Measurements from ENCODE around the gene CCL2.

CCL2 gene

GRCh38 chr17:34300652-34301370, 45.7 kb downstream of the CCL2 start:
- Histone ChIP-seq H3K36me3 (ENCODE audit: control insufficient read depth in 4 of 4, insufficient read depth in 4 of 4, low read length in 3 of 4) (no peaks in the 10 kb centered on the region), H3K4me3 (ENCODE audit: control insufficient read depth in 1 of 7, extremely low read depth in 1 of 7, insufficient read depth in 4 of 7, low read depth in 2 of 7, low read length in 6 of 7) (no peak overlapping the region), H3K4me1 (ENCODE audit: control extremely low read depth in 1 of 4, control insufficient read depth in 4 of 4, insufficient read depth in 4 of 4, low read length in 3 of 4) (no peaks in the 10 kb centered on the region), H3K9me3 (ENCODE audit: control extremely low read depth in 1 of 5, control insufficient read depth in 4 of 5, insufficient read depth in 2 of 5, low read depth in 1 of 5, low read length in 4 of 5) (no peaks in the 10 kb centered on the region), H3K27me3 (replicated peaks in 2 of 5; ENCODE audit: control insufficient read depth in 4 of 5, insufficient read depth in 5 of 5, low read length in 4 of 5) (peaks cover 0 to 3% (median 0%) of the 10 kb centered on the region in 5 experiments), H3K27ac (ENCODE audit: insufficient read depth in 1 of 2, low read depth in 1 of 2, low read length in 2 of 2, poor library complexity in 1 of 2, severe bottlenecking in 2 of 2) (no peak overlapping the region)
- 100% methylated on average over 2 of the region's 3 CpGs for WGBS (ENCODE audit: insufficient coverage)
- DNase-seq, result peak in 2 of 3 donors; percentile 7 to 10
- ChIA-PET POLR2A (no interaction called here), CTCF (interaction anchor here (1.1 to 1.8 kb wide), 3 partner anchors 15 to 97 kb away, joined by 3 to 6 read pairs (median 4); partner anchors contain the start of gene CCL1)

- 92% methylated on average over 2 of the region's 2 CpGs for WGBS (ENCODE audit: insufficient coverage)
- Histone ChIP-seq H3K36me3 (ENCODE audit: control insufficient read depth in 4 of 4, insufficient read depth in 4 of 4, low read length in 3 of 4) (no peaks in the 10 kb centered on the region), H3K4me1 (ENCODE audit: control extremely low read depth in 1 of 4, control insufficient read depth in 4 of 4, insufficient read depth in 4 of 4, low read length in 3 of 4) (peaks cover 0 to 3% (median 0%) of the 10 kb centered on the region in 4 experiments), H3K27ac (ENCODE audit: insufficient read depth in 1 of 2, low read depth in 1 of 2, low read length in 2 of 2, poor library complexity in 1 of 2, severe bottlenecking in 2 of 2) (no peak overlapping the region), H3K27me3 (replicated peaks in 2 of 5; ENCODE audit: control insufficient read depth in 4 of 5, insufficient read depth in 5 of 5, low read length in 4 of 5) (peaks cover 0 to 3% (median 0%) of the 10 kb centered on the region in 5 experiments), H3K4me3 (ENCODE audit: control insufficient read depth in 1 of 7, extremely low read depth in 1 of 7, insufficient read depth in 4 of 7, low read depth in 2 of 7, low read length in 6 of 7) (no peak overlapping the region), H3K9me3 (ENCODE audit: control extremely low read depth in 1 of 5, control insufficient read depth in 4 of 5, insufficient read depth in 2 of 5, low read depth in 1 of 5, low read length in 4 of 5) (no peaks in the 10 kb centered on the region)
- CTCF ChIA-PET, result interaction anchor here (1.2 to 1.8 kb wide), 4 partner anchors 19 to 102 kb away, joined by 3 to 6 read pairs (median 4); partner anchors contain the start of gene CCL1
- POLR2A ChIA-PET, result no interaction called here
- DNase-seq, result no peak
These were observed 46.9 kb downstream of the CCL2 start for GRCh38 chr17:34301986-34302385.

GRCh38 chr17:34302636-34303035, 47.6 kb downstream of the CCL2 start:
- H3K4me3 ChIP-seq (ENCODE audit: control insufficient read depth in 1 of 7, extremely low read depth in 1 of 7, insufficient read depth in 4 of 7, low read depth in 2 of 7, low read length in 6 of 7), result no peak overlapping the region
- H3K4me1 ChIP-seq (ENCODE audit: control extremely low read depth in 1 of 4, control insufficient read depth in 4 of 4, insufficient read depth in 4 of 4, low read length in 3 of 4), result peaks cover 0 to 9% (median 1%) of the 10 kb centered on the region in 4 experiments
- WGBS (ENCODE audit: insufficient coverage), result no CpG with 5 or more reads among the region's 1 CpG
- CTCF ChIA-PET, result interaction anchor here (1.4 kb wide), 1 partner anchor 102 kb away, joined by 4 read pairs; no protein-coding TSS in a partner anchor
- H3K36me3 ChIP-seq (ENCODE audit: control insufficient read depth in 4 of 4, insufficient read depth in 4 of 4, low read length in 3 of 4), result no peaks in the 10 kb centered on the region
- POLR2A ChIA-PET, result no interaction called here
- no peaks in the 10 kb centered on the region for H3K9me3 ChIP-seq (ENCODE audit: control extremely low read depth in 1 of 5, control insufficient read depth in 4 of 5, insufficient read depth in 2 of 5, low read depth in 1 of 5, low read length in 4 of 5)
- DNase-seq, result no peak
- no peak overlapping the region for H3K27ac ChIP-seq (ENCODE audit: insufficient read depth in 1 of 2, low read depth in 1 of 2, low read length in 2 of 2, poor library complexity in 1 of 2, severe bottlenecking in 2 of 2)
- H3K27me3 ChIP-seq (replicated peaks in 2 of 5; ENCODE audit: control insufficient read depth in 4 of 5, insufficient read depth in 5 of 5, low read length in 4 of 5), result peaks cover 0 to 3% (median 0%) of the 10 kb centered on the region in 5 experiments

GRCh38 chr17:34303606-34304005, 48.5 kb downstream of the CCL2 start:
- ChIA-PET POLR2A (no interaction called here), CTCF (interaction anchor here (1.4 kb wide), 1 partner anchor 103 kb away, joined by 4 read pairs; no protein-coding TSS in a partner anchor)
- DNase-seq, result no peak
- no peak overlapping the region for H3K27ac ChIP-seq (ENCODE audit: insufficient read depth in 1 of 2, low read depth in 1 of 2, low read length in 2 of 2, poor library complexity in 1 of 2, severe bottlenecking in 2 of 2)
- 100% methylated on average over 2 of the region's 2 CpGs for WGBS (ENCODE audit: insufficient coverage)
- no peak overlapping the region for H3K4me3 ChIP-seq (ENCODE audit: control insufficient read depth in 1 of 7, extremely low read depth in 1 of 7, insufficient read depth in 4 of 7, low read depth in 2 of 7, low read length in 6 of 7)
- no peaks in the 10 kb centered on the region for H3K36me3 ChIP-seq (ENCODE audit: control insufficient read depth in 4 of 4, insufficient read depth in 4 of 4, low read length in 3 of 4)
- peaks cover 0 to 13% (median 1%) of the 10 kb centered on the region in 4 experiments for H3K4me1 ChIP-seq (ENCODE audit: control extremely low read depth in 1 of 4, control insufficient read depth in 4 of 4, insufficient read depth in 4 of 4, low read length in 3 of 4)
- peaks cover 0 to 2% (median 0%) of the 10 kb centered on the region in 5 experiments for H3K27me3 ChIP-seq (replicated peaks in 2 of 5; ENCODE audit: control insufficient read depth in 4 of 5, insufficient read depth in 5 of 5, low read length in 4 of 5)
- no peaks in the 10 kb centered on the region for H3K9me3 ChIP-seq (ENCODE audit: control extremely low read depth in 1 of 5, control insufficient read depth in 4 of 5, insufficient read depth in 2 of 5, low read depth in 1 of 5, low read length in 4 of 5)

GRCh38 chr17:34305061-34305460, 50.0 kb downstream of the CCL2 start:
- Histone ChIP-seq H3K4me1 (ENCODE audit: control extremely low read depth in 1 of 4, control insufficient read depth in 4 of 4, insufficient read depth in 4 of 4, low read length in 3 of 4) (peaks cover 0 to 13% (median 1%) of the 10 kb centered on the region in 4 experiments), H3K9me3 (ENCODE audit: control extremely low read depth in 1 of 5, control insufficient read depth in 4 of 5, insufficient read depth in 2 of 5, low read depth in 1 of 5, low read length in 4 of 5) (no peaks in the 10 kb centered on the region), H3K27me3 (replicated peaks in 2 of 5; ENCODE audit: control insufficient read depth in 4 of 5, insufficient read depth in 5 of 5, low read length in 4 of 5) (peaks cover 0 to 2% (median 0%) of the 10 kb centered on the region in 5 experiments), H3K4me3 (ENCODE audit: control insufficient read depth in 1 of 7, extremely low read depth in 1 of 7, insufficient read depth in 4 of 7, low read depth in 2 of 7, low read length in 6 of 7) (no peak overlapping the region), H3K36me3 (ENCODE audit: control insufficient read depth in 4 of 4, insufficient read depth in 4 of 4, low read length in 3 of 4) (no peaks in the 10 kb centered on the region), H3K27ac (ENCODE audit: insufficient read depth in 1 of 2, low read depth in 1 of 2, low read length in 2 of 2, poor library complexity in 1 of 2, severe bottlenecking in 2 of 2) (no peak overlapping the region)
- DNase-seq, result no peak
- ChIA-PET CTCF (interaction anchor here (0.9 kb wide), 1 partner anchor 103 kb away, joined by 4 read pairs; no protein-coding TSS in a partner anchor), POLR2A (no interaction called here)
- WGBS (ENCODE audit: insufficient coverage), result 100% methylated on average over 3 of the region's 4 CpGs

GRCh38 chr17:34305606-34306005, 50.5 kb downstream of the CCL2 start:
- H3K9me3 ChIP-seq (ENCODE audit: control extremely low read depth in 1 of 5, control insufficient read depth in 4 of 5, insufficient read depth in 2 of 5, low read depth in 1 of 5, low read length in 4 of 5), result no peaks in the 10 kb centered on the region
- H3K27ac ChIP-seq (ENCODE audit: insufficient read depth in 1 of 2, low read depth in 1 of 2, low read length in 2 of 2, poor library complexity in 1 of 2, severe bottlenecking in 2 of 2), result no peak overlapping the region
- ChIA-PET POLR2A (no interaction called here), CTCF (interaction anchor here (0.9 kb wide), 1 partner anchor 104 kb away, joined by 4 read pairs; no protein-coding TSS in a partner anchor)
- H3K36me3 ChIP-seq (ENCODE audit: control insufficient read depth in 4 of 4, insufficient read depth in 4 of 4, low read length in 3 of 4), result no peaks in the 10 kb centered on the region
- H3K27me3 ChIP-seq (replicated peaks in 2 of 5; ENCODE audit: control insufficient read depth in 4 of 5, insufficient read depth in 5 of 5, low read length in 4 of 5), result peaks cover 0 to 2% (median 0%) of the 10 kb centered on the region in 5 experiments
- no peak overlapping the region for H3K4me3 ChIP-seq (ENCODE audit: control insufficient read depth in 1 of 7, extremely low read depth in 1 of 7, insufficient read depth in 4 of 7, low read depth in 2 of 7, low read length in 6 of 7)
- no peak for DNase-seq
- peaks cover 0 to 13% (median 1%) of the 10 kb centered on the region in 4 experiments for H3K4me1 ChIP-seq (ENCODE audit: control extremely low read depth in 1 of 4, control insufficient read depth in 4 of 4, insufficient read depth in 4 of 4, low read length in 3 of 4)

- H3K4me3 ChIP-seq (ENCODE audit: control insufficient read depth in 1 of 7, extremely low read depth in 1 of 7, insufficient read depth in 4 of 7, low read depth in 2 of 7, low read length in 6 of 7), result no peak overlapping the region
These were observed 51.4 kb downstream of the CCL2 start for GRCh38 chr17:34306466-34306865.

More at GRCh38 chr17:34306466-34306865, 51.4 kb downstream of the CCL2 start:
- ChIA-PET CTCF (interaction anchor here (1.0 kb wide), 1 partner anchor 55 kb away, joined by 4 read pairs; no protein-coding TSS in a partner anchor), POLR2A (no interaction called here)
- no peak for DNase-seq
- H3K4me1 ChIP-seq (ENCODE audit: control extremely low read depth in 1 of 4, control insufficient read depth in 4 of 4, insufficient read depth in 4 of 4, low read length in 3 of 4), result peaks cover 0 to 13% (median 1%) of the 10 kb centered on the region in 4 experiments
- 100% methylated on average over 2 of the region's 3 CpGs for WGBS (ENCODE audit: insufficient coverage)
- H3K27me3 ChIP-seq (replicated peaks in 2 of 5; ENCODE audit: control insufficient read depth in 4 of 5, insufficient read depth in 5 of 5, low read length in 4 of 5), result no peaks in the 10 kb centered on the region
- H3K9me3 ChIP-seq (ENCODE audit: control extremely low read depth in 1 of 5, control insufficient read depth in 4 of 5, insufficient read depth in 2 of 5, low read depth in 1 of 5, low read length in 4 of 5), result no peaks in the 10 kb centered on the region
- no peaks in the 10 kb centered on the region for H3K36me3 ChIP-seq (ENCODE audit: control insufficient read depth in 4 of 4, insufficient read depth in 4 of 4, low read length in 3 of 4)
- no peak overlapping the region for H3K27ac ChIP-seq (ENCODE audit: insufficient read depth in 1 of 2, low read depth in 1 of 2, low read length in 2 of 2, poor library complexity in 1 of 2, severe bottlenecking in 2 of 2)
